WERI-Rb-1 (cell line): ENCODE results near the gene KRT81.
"Not testable (repeated sequence)": the region's sequence is repeated elsewhere in the genome, so short reads cannot be mapped to it uniquely, and the experiment has no call there.

Experiments used
- DNase-seq: peaks from one replicate; pipeline ENCODE4 v3.0.0-alpha.2; 2020
- H3K27ac ChIP-seq: fragments of 250-450 bp; sonication (Bioruptor Pico); 2 replicates; pipeline ENCODE4 v1.5.1; 2020; ENCODE audit warnings: mild to moderate bottlenecking, moderate library complexity
- H3K27me3 ChIP-seq: fragments of 250-450 bp; sonication (Bioruptor Pico); 2 replicates; pipeline ENCODE4 v1.5.1; 2021; ENCODE audit warnings: mild to moderate bottlenecking, low read depth, moderate library complexity; ENCODE audit not compliant: insufficient read depth, severe bottlenecking
- H3K36me3 ChIP-seq: fragments of 250-450 bp; sonication (Bioruptor Pico); 2 replicates; pipeline ENCODE4 v1.5.1; 2020; ENCODE audit warnings: mild to moderate bottlenecking, moderate library complexity
- H3K4me3 ChIP-seq: 2 replicates; pipeline ENCODE4 v1.5.1; 2011; ENCODE audit warnings: low read depth, mild to moderate bottlenecking, control low read depth, low read length
- H3K9me3 ChIP-seq: fragments of 250-450 bp; sonication (Bioruptor Pico); 2 replicates; pipeline ENCODE4 v1.5.1; 2021; ENCODE audit warnings: mild to moderate bottlenecking, moderate library complexity; ENCODE audit not compliant: severe bottlenecking
- CTCF ChIP-seq: IDR thresholded peaks from 2 replicates; pipeline ENCODE4 v1.5.1; 2011; ENCODE audit warnings: low read depth, mild to moderate bottlenecking, control low read depth, inconsistent platforms, low read length

The KRT81 gene

DNA sequence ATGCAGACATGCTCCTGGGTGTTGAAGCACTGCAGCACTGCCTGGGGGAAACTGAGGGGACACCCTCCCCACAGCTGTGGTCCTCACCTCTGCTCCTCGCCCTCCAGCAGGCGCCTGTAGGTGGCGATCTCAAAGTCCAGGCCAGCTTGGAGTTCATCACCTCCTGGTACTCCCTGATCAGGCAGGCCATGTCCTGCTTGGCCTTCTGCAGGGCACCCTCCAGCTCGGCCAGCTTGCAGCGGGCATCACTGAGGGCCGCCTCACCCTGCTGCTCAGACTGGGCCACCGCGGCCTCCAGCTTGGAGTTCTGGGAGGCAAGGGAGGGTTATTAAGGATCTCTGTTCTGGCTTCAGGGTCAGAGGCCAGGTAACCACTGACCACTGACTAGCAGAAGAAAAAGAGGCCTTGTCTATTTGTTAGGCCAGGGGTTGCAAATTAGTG, 39.1 kb downstream of the KRT81 start:
- peak; percentile 33 for DNase-seq
- peaks cover 25% of the 10 kb centered on the region for H3K27me3 ChIP-seq
- not testable (repeated sequence) for H3K9me3 ChIP-seq, H3K27ac ChIP-seq, H3K36me3 ChIP-seq, H3K4me3 ChIP-seq
- TF ChIP-seq CTCF, result peak; percentile 66

DNA sequence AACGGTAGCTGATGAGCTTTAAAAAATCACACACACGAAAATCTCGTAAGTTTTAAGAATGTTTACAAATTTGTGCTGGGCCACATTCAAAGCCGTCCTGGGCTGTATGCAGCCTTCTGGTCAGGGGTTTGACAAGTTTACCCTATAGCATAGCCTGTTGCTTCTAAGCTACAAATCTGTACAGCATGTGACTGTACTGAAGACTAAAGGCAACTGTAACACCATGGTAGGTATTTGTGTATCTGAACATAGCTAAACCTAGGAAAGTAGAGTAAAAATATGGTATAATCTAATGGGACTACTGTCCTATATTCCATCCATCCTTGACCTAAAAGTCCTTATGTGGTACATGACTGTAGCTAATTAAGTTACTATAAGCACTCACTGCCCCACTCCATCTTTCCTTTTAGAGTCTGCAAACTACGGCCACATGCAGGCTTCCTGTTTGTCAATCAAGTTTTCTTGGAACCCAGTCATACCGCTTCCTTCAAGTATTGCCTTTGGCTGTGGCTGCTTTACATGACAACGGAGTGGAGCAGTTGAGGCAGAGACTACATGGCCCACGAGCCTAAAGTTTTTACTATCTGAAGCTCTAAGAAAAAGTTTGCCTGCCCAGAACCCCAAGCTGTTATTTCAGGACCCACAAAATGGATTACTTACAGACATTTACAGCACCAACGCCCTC, 39.8 kb downstream of the KRT81 start:
- Histone ChIP-seq H3K9me3 (no peaks in the 10 kb centered on the region), H3K4me3 (no peak overlapping the region), H3K27ac (no peak overlapping the region), H3K36me3 (no peaks in the 10 kb centered on the region), H3K27me3 (peaks cover 18% of the 10 kb centered on the region)
- TF ChIP-seq CTCF, result no peak
- no peak for DNase-seq

- TF ChIP-seq CTCF, result peak; percentile 38
- no peak for DNase-seq
- H3K27me3 ChIP-seq, result peaks cover 8% of the 10 kb centered on the region
- no peaks in the 10 kb centered on the region for H3K36me3 ChIP-seq
- H3K4me3 ChIP-seq, result no peak overlapping the region
- no peak overlapping the region for H3K27ac ChIP-seq
- H3K9me3 ChIP-seq, result no peaks in the 10 kb centered on the region
Observed at GRCh38 chr12:52250048-52250990, 41.0 kb downstream of the KRT81 start.

- peaks cover under 1% of the 10 kb centered on the region for H3K27me3 ChIP-seq
- H3K36me3 ChIP-seq, result no peaks in the 10 kb centered on the region
- H3K4me3 ChIP-seq, result no peak overlapping the region
- H3K27ac ChIP-seq, result no peak overlapping the region
- no peak for DNase-seq
- TF ChIP-seq CTCF, result no peak
- no peaks in the 10 kb centered on the region for H3K9me3 ChIP-seq
Observed at GRCh38 chr12:52249511-52250047, 41.8 kb downstream of the KRT81 start.

DNA sequence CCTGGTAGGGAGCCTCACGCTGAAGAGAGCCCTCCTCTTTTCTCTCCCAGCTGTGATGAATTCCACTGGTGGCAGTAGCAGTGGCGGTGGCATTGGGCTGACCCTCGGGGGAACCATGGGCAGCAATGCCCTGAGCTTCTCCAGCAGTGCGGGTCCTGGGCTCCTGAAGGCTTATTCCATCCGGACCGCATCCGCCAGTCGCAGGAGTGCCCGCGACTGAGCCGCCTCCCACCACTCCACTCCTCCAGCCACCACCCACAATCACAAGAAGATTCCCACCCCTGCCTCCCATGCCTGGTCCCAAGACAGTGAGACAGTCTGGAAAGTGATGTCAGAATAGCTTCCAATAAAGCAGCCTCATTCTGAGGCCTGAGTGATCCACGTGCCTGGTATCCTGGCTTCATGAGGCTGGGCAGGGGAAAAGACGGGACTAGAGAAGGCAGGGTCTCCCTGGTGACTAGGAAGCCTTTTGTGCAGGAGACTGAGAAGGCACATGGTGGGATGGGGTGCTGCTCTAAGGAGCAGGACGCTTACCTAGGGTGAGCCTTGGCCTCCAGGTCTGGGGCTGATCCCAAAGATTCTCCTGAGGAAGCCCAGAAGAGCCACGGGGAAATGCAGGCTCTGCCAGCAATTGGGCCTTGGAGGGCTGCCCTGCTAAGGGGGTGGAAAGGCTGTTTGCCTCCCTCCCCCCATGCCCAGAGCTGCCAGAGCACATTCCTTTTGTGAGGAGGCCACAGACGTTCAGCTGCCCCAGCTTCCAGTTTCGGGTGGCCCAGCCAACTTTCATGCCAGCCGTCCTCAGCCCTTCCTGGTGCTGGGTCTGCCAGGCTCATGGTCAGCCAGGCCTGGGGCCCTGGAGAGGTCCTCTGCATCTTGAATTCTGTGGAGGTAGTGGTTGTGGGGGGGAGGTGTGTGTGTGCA, 42.5 kb downstream of the KRT81 start:
- no peaks in the 10 kb centered on the region for H3K36me3 ChIP-seq
- no peak overlapping the region for H3K4me3 ChIP-seq
- H3K27ac ChIP-seq, result no peak overlapping the region
- H3K9me3 ChIP-seq, result no peaks in the 10 kb centered on the region
- DNase-seq, result no peak
- no peaks in the 10 kb centered on the region for H3K27me3 ChIP-seq
- TF ChIP-seq CTCF, result no peak
